Tibial nerve (tissue), 4 donors: ENCODE measurements around the gene TTC9B. TPM values are rescaled to one million over a fixed set of nuclear protein-coding genes. Genes with fewer than 3 reads are reported as not detected.

Source experiments
- DNase-seq, 2 donors: peaks; one replicate each; pipeline ENCODE4 v3.0.0-alpha.2; 2019; ENCODE audit warnings: low spot score in 2 of 2
- H3K27ac ChIP-seq, 4 donors: fragments of 200-600 bp; sonication (generic) in 3 of 4; one replicate each; pipeline ENCODE4 v1.5.1; 2017 to 2019; ENCODE audit warnings: mild to moderate bottlenecking in 1 of 4
- H3K27me3 ChIP-seq, 2 donors: fragments of 200-600 bp; sonication (generic) in 1 of 2; one replicate each; pipeline versions ENCODE4 v1.5.1 to v1.6.0; 2017 to 2019
- H3K36me3 ChIP-seq, 3 donors: fragments of 200-600 bp; sonication (generic); one replicate each; pipeline ENCODE4 v1.5.1; 2018 to 2019
- H3K4me1 ChIP-seq, 4 donors: fragments of 200-600 bp; sonication (generic) in 3 of 4; one replicate each; pipeline ENCODE4 v1.5.1; 2017 to 2019
- H3K4me3 ChIP-seq, 4 donors: fragments of 200-600 bp; sonication (generic) in 3 of 4; one replicate each; pipeline ENCODE4 v1.5.1; 2017 to 2019; ENCODE audit warnings: mild to moderate bottlenecking in 1 of 4, moderate library complexity in 1 of 4
- H3K9me3 ChIP-seq, 4 donors: fragments of 200-600 bp; sonication (generic) in 3 of 4; one replicate each; pipeline ENCODE4 v1.5.1; 2017 to 2019
- EP300 ChIP-seq, 2 donors: sonication (generic); formaldehyde crosslinking; IDR thresholded peaks; one replicate each; pipeline ENCODE4 v1.6.1; 2017; ENCODE audit warnings: antibody characterized with exemption in 2 of 2, mild to moderate bottlenecking in 1 of 2
- POLR2A ChIP-seq, 2 donors: fragments of 450-650 bp; IDR thresholded peaks; one replicate each; pipeline ENCODE4 v1.6.1; 2017; ENCODE audit warnings: antibody characterized with exemption in 2 of 2, mild to moderate bottlenecking in 2 of 2, moderate library complexity in 2 of 2
- whole genome bisulfite sequencing, 2 donors: methylation state at CpG; one replicate each; pipeline ENCODE4 v1.1.5; 2018; 5-methylcytosine and 5-hydroxymethylcytosine counted together
- total RNA-seq, 4 donors: library from RNA; depleted of rRNA; stranded (reverse); fragments of >200 nt; gene quantifications; one replicate each; pipeline ENCODE4 v1.1.0, GENCODE V29; 2016
- TF ChIP-seq, protein P1 (sequence below), 5 experiments: fragments of 200-600 bp in 3 of 5; fragments of 450-650 bp in 2 of 5; sonication (generic) in 3 of 5; IDR thresholded peaks; one replicate each; pipeline ENCODE4 v1.5.1; 2016 to 2019; ENCODE audit warnings: antibody characterized with exemption in 5 of 5, mild to moderate bottlenecking in 3 of 5, moderate library complexity in 2 of 5

The TTC9B gene
- total RNA-seq, 4 donors from 2014 or later, result 0.84 TPM; not detected in 3

GRCh38 chr19:40238775-40239174 is 20.6 kb upstream of the TTC9B start:
- Histone ChIP-seq H3K27me3 (no peaks in the 10 kb centered on the region), H3K36me3 (peaks cover 7 to 81% (median 44%) of the 10 kb centered on the region in 3 donors), H3K4me3 (no peak overlapping the region), H3K27ac (no peak overlapping the region), H3K4me1 (peaks cover 0 to 44% (median 19%) of the 10 kb centered on the region in 4 donors), H3K9me3 (no peaks in the 10 kb centered on the region)
- TF ChIP-seq, protein P1, sequence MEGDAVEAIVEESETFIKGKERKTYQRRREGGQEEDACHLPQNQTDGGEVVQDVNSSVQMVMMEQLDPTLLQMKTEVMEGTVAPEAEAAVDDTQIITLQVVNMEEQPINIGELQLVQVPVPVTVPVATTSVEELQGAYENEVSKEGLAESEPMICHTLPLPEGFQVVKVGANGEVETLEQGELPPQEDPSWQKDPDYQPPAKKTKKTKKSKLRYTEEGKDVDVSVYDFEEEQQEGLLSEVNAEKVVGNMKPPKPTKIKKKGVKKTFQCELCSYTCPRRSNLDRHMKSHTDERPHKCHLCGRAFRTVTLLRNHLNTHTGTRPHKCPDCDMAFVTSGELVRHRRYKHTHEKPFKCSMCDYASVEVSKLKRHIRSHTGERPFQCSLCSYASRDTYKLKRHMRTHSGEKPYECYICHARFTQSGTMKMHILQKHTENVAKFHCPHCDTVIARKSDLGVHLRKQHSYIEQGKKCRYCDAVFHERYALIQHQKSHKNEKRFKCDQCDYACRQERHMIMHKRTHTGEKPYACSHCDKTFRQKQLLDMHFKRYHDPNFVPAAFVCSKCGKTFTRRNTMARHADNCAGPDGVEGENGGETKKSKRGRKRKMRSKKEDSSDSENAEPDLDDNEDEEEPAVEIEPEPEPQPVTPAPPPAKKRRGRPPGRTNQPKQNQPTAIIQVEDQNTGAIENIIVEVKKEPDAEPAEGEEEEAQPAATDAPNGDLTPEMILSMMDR (IDR thresholded peaks at IDR 0.05), result no peak
- TF ChIP-seq EP300 (IDR thresholded peaks at IDR 0.05) (no peak), POLR2A (IDR thresholded peaks at IDR 0.05) (no peak)
- no peak for DNase-seq
- WGBS, 2 donors, result 83 to 87% methylated on average over 9 of the region's 9 CpGs

GRCh38 chr19:40237791-40238190 is 19.6 kb upstream of the TTC9B start:
- Histone ChIP-seq H3K36me3 (peaks cover 7 to 91% (median 44%) of the 10 kb centered on the region in 3 donors), H3K27ac (no peak overlapping the region), H3K9me3 (no peaks in the 10 kb centered on the region), H3K4me3 (no peak overlapping the region), H3K27me3 (no peaks in the 10 kb centered on the region), H3K4me1 (peaks cover 0 to 39% (median 13%) of the 10 kb centered on the region in 4 donors)
- DNase-seq, result no peak
- WGBS, 2 donors, result 93 to 94% methylated on average over 13 to 14 of the region's 14 CpGs
- TF ChIP-seq EP300 (IDR thresholded peaks at IDR 0.05) (no peak), POLR2A (IDR thresholded peaks at IDR 0.05) (no peak)
- TF ChIP-seq, protein P1 (IDR thresholded peaks at IDR 0.05), result no peak

DNA sequence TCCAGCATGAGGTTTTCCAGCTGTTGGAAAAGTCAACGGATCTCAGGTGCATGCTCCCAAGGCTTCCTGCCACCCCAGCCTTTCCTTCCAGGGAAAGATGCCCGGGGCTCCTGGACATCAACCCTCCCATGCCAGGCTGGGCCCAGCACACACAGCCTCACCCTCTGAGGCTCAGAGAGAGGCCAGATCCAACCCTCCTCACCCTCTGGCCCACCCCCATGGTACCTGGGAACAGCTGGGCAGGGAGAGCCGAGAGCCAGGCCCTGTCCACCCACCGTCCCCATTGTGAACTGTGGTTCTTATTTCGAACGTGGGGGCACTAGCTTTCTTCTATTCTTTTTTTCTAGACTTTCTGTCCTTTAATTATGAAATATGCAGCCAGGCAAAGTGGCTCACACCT is 18.2 kb upstream of the TTC9B start:
- TF ChIP-seq POLR2A (IDR thresholded peaks at IDR 0.05) (no peak), EP300 (IDR thresholded peaks at IDR 0.05) (no peak)
- TF ChIP-seq, protein P1 (IDR thresholded peaks at IDR 0.05), result no peak
- Histone ChIP-seq H3K9me3 (no peaks in the 10 kb centered on the region), H3K4me3 (no peak overlapping the region), H3K4me1 (peaks cover 0 to 39% (median 12%) of the 10 kb centered on the region in 4 donors), H3K36me3 (peaks cover 7 to 89% (median 44%) of the 10 kb centered on the region in 3 donors), H3K27ac (no peak overlapping the region), H3K27me3 (no peaks in the 10 kb centered on the region)
- WGBS, 2 donors, result 89 to 96% methylated on average over 6 of the region's 6 CpGs
- no peak for DNase-seq

DNA sequence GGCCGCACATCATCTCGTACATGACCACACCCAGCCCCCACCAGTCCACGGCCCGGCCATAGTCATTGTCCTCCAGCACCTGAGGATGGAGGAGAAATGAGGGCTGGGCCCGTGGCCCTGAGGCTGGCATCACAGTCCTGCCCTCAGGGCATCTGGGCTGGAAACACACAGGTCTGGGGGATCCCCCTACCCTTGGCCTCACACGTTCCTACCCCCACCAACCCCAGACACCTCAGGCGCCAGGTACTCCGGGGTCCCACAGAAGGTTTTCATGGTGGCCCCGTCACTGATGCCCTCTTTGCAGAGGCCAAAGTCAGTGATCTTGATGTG is 17.8 kb upstream of the TTC9B start:
- H3K27me3 ChIP-seq, result no peaks in the 10 kb centered on the region
- no peak for DNase-seq
- H3K9me3 ChIP-seq, result no peaks in the 10 kb centered on the region
- TF ChIP-seq, protein P1 (IDR thresholded peaks at IDR 0.05), result no peak
- TF ChIP-seq EP300 (IDR thresholded peaks at IDR 0.05) (no peak), POLR2A (IDR thresholded peaks at IDR 0.05) (no peak)
- no peak overlapping the region for H3K27ac ChIP-seq
- WGBS, 2 donors, result 84 to 91% methylated on average over 9 of the region's 9 CpGs
- H3K4me1 ChIP-seq, result peaks cover 0 to 39% (median 13%) of the 10 kb centered on the region in 4 donors
- H3K4me3 ChIP-seq, result no peak overlapping the region
- H3K36me3 ChIP-seq, result peaks cover 7 to 85% (median 44%) of the 10 kb centered on the region in 3 donors

DNA sequence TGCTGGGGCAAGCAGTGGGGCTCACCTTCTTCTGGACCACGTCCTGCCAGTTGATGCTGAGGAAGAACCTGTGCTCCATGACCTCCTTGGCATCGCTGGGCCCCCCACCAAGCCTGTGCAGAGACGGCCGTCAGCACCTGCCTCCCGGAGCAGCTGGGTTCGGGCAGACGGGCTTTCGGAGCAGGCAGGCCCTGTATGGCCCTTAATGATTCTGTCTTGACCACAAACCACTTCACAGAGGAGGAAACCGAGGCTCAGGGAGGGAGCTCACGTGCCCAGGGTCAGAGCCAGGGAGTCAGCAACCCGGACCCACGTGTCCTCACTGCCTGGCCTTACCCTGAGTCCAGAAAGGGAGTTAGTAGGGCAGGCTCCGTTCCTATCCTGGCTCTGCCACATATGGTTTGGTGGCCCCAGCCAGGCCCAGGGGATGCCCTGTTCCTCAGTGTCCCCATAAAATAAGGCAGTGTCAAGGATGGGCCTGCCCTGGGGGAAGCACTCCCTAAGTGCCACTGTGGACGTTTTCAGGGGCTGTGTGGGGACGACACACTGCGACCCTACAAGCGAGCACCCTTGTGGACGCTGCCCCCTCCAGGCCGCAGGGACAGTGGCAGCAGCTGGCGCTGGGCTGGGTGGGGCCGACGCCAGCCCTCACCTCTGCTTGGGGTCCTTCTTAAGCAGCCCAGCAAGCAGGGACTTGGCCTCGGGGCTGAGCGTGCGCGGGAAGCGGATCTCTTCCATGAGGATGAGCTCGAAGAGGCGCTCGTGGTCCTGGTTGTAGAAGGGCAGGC is 17.2 kb upstream of the TTC9B start:
- H3K4me1 ChIP-seq, result peaks cover 0 to 40% (median 13%) of the 10 kb centered on the region in 4 donors
- H3K9me3 ChIP-seq, result no peaks in the 10 kb centered on the region
- TF ChIP-seq, protein P1 (IDR thresholded peaks at IDR 0.05), result no peak
- no peak for TF ChIP-seq EP300 (IDR thresholded peaks at IDR 0.05)
- no peak for TF ChIP-seq POLR2A (IDR thresholded peaks at IDR 0.05)
- no peaks in the 10 kb centered on the region for H3K27me3 ChIP-seq
- 83 to 85% methylated on average over 17 of the region's 30 CpGs for WGBS, 2 donors
- H3K4me3 ChIP-seq, result no peak overlapping the region
- no peak overlapping the region for H3K27ac ChIP-seq
- DNase-seq, result no peak
- peaks cover 7 to 82% (median 41%) of the 10 kb centered on the region in 3 donors for H3K36me3 ChIP-seq
